GF-D8 (cell line): ENCODE data around the gene NPIPA3.
"Not testable (repeated sequence)": the region's sequence is repeated elsewhere in the genome, so short reads cannot be mapped to it uniquely, and the experiment has no call there.

Experiments
- DNase-seq: peaks from one replicate; lab custom pipeline; 2025; lab: John Stamatoyannopoulos, UW

The NPIPA3 gene

GRCh38 chr16:14703156-14704011 is at the start of gene NPIPA3:
Gene NPIPA3 (plus strand): TSS chr16:14703411. CDS start chr16:14708944, 5,533 bp downstream.
- DNase-seq, result not testable (repeated sequence)

- DNase-seq, result no peak
These were observed 45.1 kb upstream of the NPIPA3 start for GRCh38 chr16:14658063-14658462.

GRCh38 chr16:14667347-14668266 is 35.6 kb upstream of the NPIPA3 start:
- no peak for DNase-seq

- no peak for DNase-seq
These were observed 34.5 kb upstream of the NPIPA3 start for GRCh38 chr16:14668556-14669223.

- no peak for DNase-seq
These were observed 33.4 kb upstream of the NPIPA3 start for GRCh38 chr16:14669776-14670175.

GRCh38 chr16:14672403-14672971 is 30.7 kb upstream of the NPIPA3 start:
- no peak for DNase-seq

GRCh38 chr16:14676633-14677032 is 26.6 kb upstream of the NPIPA3 start:
- no peak for DNase-seq

GRCh38 chr16:14677627-14678026 is 25.6 kb upstream of the NPIPA3 start:
- DNase-seq, result no peak

- DNase-seq, result no peak
These were observed 24.3 kb upstream of the NPIPA3 start for GRCh38 chr16:14678748-14679497.

GRCh38 chr16:14680396-14680795 is 22.8 kb upstream of the NPIPA3 start:
- not testable (repeated sequence) for DNase-seq

GRCh38 chr16:14681115-14681514 is 22.1 kb upstream of the NPIPA3 start:
- no peak for DNase-seq

GRCh38 chr16:14682121-14682520 is 21.1 kb upstream of the NPIPA3 start:
- no peak for DNase-seq

- DNase-seq, result not testable (repeated sequence)
These were observed 17.1 kb upstream of the NPIPA3 start for GRCh38 chr16:14685870-14686793.

- not testable (repeated sequence) for DNase-seq
These were observed 9.1 kb upstream of the NPIPA3 start, which contains the start of gene PLA2G10 for GRCh38 chr16:14694129-14694528. Gene PLA2G10 (minus strand): TSS chr16:14694308. CDS start chr16:14694229, 79 bp downstream.

GRCh38 chr16:14701859-14702258 is 1.4 kb upstream of the NPIPA3 start:
- DNase-seq, result not testable (repeated sequence)

GRCh38 chr16:14702672-14703071 is 539 bp upstream of the NPIPA3 start:
- not testable (repeated sequence) for DNase-seq

GRCh38 chr16:14733233-14733632 is 30.0 kb downstream of the NPIPA3 start:
- DNase-seq, result not testable (repeated sequence)

- DNase-seq, result not testable (repeated sequence)
These were observed 37.7 kb downstream of the NPIPA3 start for GRCh38 chr16:14740832-14741385.

GRCh38 chr16:14741794-14742193 is 38.6 kb downstream of the NPIPA3 start:
- DNase-seq, result not testable (repeated sequence)
